ENCODE data around the gene LBR.

GRCh38 chr1:225426395-225427234 lies 1.2 kb downstream of the LBR start:
- TF ChIP-seq, protein P1, sequence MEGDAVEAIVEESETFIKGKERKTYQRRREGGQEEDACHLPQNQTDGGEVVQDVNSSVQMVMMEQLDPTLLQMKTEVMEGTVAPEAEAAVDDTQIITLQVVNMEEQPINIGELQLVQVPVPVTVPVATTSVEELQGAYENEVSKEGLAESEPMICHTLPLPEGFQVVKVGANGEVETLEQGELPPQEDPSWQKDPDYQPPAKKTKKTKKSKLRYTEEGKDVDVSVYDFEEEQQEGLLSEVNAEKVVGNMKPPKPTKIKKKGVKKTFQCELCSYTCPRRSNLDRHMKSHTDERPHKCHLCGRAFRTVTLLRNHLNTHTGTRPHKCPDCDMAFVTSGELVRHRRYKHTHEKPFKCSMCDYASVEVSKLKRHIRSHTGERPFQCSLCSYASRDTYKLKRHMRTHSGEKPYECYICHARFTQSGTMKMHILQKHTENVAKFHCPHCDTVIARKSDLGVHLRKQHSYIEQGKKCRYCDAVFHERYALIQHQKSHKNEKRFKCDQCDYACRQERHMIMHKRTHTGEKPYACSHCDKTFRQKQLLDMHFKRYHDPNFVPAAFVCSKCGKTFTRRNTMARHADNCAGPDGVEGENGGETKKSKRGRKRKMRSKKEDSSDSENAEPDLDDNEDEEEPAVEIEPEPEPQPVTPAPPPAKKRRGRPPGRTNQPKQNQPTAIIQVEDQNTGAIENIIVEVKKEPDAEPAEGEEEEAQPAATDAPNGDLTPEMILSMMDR (conservative IDR thresholded peaks at IDR 0.05), result no peak
- no peak for TF ChIP-seq ZFX (IDR thresholded peaks at IDR 0.05)

Measured in C4-2B (cell line).